Measurements from ENCODE around the gene CDC42BPA. TPM values are rescaled to one million over a fixed set of nuclear protein-coding genes. Genes with fewer than 3 reads are reported as not detected.
"Not testable (repeated sequence)": the region's sequence is repeated elsewhere in the genome, so short reads cannot be mapped to it uniquely, and the experiment has no call there.

The CDC42BPA gene
- polyA plus RNA-seq, 3 donors = 0.20 to 0.45 (median 0.39) TPM

- peaks cover 3 to 12% (median 7%) of the 10 kb centered on the region in 7 donors for H3K9me3 Mint-ChIP-seq
- intact Hi-C loops (cut with micrococcal nuclease) = no loop called here
These were observed 36.9 kb downstream of the CDC42BPA start for GRCh38 chr1:227281371-227281770.

DNA sequence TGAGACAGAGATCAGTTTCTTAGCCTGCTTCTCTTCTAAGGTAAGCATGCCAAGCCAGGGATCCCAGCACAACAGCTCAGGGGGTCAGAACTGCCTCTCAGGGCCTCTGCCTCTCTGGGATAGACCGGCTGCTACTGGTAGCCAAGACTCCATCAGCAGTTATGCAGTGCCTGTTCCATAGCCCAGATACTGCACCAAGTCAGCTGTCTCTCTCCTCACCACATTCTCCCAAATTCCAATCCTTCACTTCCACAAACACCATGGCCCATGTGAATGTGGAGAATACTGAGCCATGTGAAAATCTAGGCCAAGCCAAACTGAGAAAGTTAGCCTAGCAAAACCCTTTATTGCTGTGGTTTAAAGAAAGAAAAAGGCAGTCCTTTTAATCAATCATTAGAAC is 37.5 kb downstream of the CDC42BPA start:
- H3K27ac ChIP-seq (ENCODE audit: low read depth in 1 of 2, low read length in 2 of 2) = no peak overlapping the region
- H3K4me1 Mint-ChIP-seq = no peaks in the 10 kb centered on the region
- no peaks in the 10 kb centered on the region for H3K79me2 ChIP-seq (ENCODE audit: insufficient read depth, low read length)
- H3K9ac ChIP-seq (ENCODE audit: insufficient read depth, low read length, poor library complexity, severe bottlenecking) = no peak overlapping the region
- no peaks in the 10 kb centered on the region for H4K20me1 ChIP-seq (ENCODE audit: insufficient read depth, low read length)
- DNase-seq = no peak
- no peaks in the 10 kb centered on the region for H3K36me3 ChIP-seq (replicated peaks in 1 of 2; ENCODE audit: control insufficient read depth in 1 of 2, insufficient read depth in 2 of 2, low read length in 2 of 2)
- H3K9me3 ChIP-seq (replicated peaks in 1 of 2; ENCODE audit: control insufficient read depth in 1 of 2, insufficient read depth in 1 of 2, low read length in 2 of 2) = peaks cover 5 to 6% of the 10 kb centered on the region in 2 donors
- H3K4me3 Mint-ChIP-seq = no peak overlapping the region
- H3K4me3 ChIP-seq (replicated peaks in 1 of 3; ENCODE audit: low read depth in 2 of 3, low read length in 3 of 3) = no peak overlapping the region
- H3K4me1 ChIP-seq (ENCODE audit: control insufficient read depth in 1 of 2, insufficient read depth in 2 of 2, low read length in 2 of 2) = no peaks in the 10 kb centered on the region
- TF ChIP-seq CTCF (IDR thresholded peaks at IDR 0.05) = no peak
- H3K4me2 ChIP-seq (replicated peaks; ENCODE audit: extremely low read depth, low read length, poor library complexity, severe bottlenecking) = no peak overlapping the region
- H2AFZ ChIP-seq (ENCODE audit: insufficient read depth, low read depth, low read length, poor library complexity, severe bottlenecking) = no peak overlapping the region
- H3K27me3 Mint-ChIP-seq (ENCODE audit: low read depth in 3 of 3) = no peaks in the 10 kb centered on the region
- peaks cover 3 to 13% (median 9%) of the 10 kb centered on the region in 7 donors for H3K9me3 Mint-ChIP-seq
- no peaks in the 10 kb centered on the region for H3K36me3 Mint-ChIP-seq
- no peaks in the 10 kb centered on the region for H3K27me3 ChIP-seq (ENCODE audit: control insufficient read depth in 2 of 2, insufficient read depth in 2 of 2, low read length in 2 of 2)
- 100% methylated on average over 1 of the region's 1 CpG for WGBS (ENCODE audit: insufficient coverage)
- H3K27ac Mint-ChIP-seq = no peak overlapping the region
- intact Hi-C loops (cut with micrococcal nuclease) = no loop called here

More at GRCh38 chr1:227281371-227281770, 36.9 kb downstream of the CDC42BPA start:
- DNase-seq = no peak
- Histone ChIP-seq H3K36me3 (replicated peaks in 1 of 2; ENCODE audit: control insufficient read depth in 1 of 2, insufficient read depth in 2 of 2, low read length in 2 of 2) (no peaks in the 10 kb centered on the region), H3K27ac (ENCODE audit: low read depth in 1 of 2, low read length in 2 of 2) (no peak overlapping the region), H3K4me2 (replicated peaks; ENCODE audit: extremely low read depth, low read length, poor library complexity, severe bottlenecking) (no peak overlapping the region), H3K4me1 (ENCODE audit: control insufficient read depth in 1 of 2, insufficient read depth in 2 of 2, low read length in 2 of 2) (no peaks in the 10 kb centered on the region), H3K27me3 (ENCODE audit: control insufficient read depth in 2 of 2, insufficient read depth in 2 of 2, low read length in 2 of 2) (no peaks in the 10 kb centered on the region), H3K9me3 (replicated peaks in 1 of 2; ENCODE audit: control insufficient read depth in 1 of 2, insufficient read depth in 1 of 2, low read length in 2 of 2) (peaks cover 3 to 5% of the 10 kb centered on the region in 2 donors), H3K79me2 (ENCODE audit: insufficient read depth, low read length) (no peaks in the 10 kb centered on the region), H3K9ac (ENCODE audit: insufficient read depth, low read length, poor library complexity, severe bottlenecking) (no peak overlapping the region), H2AFZ (ENCODE audit: insufficient read depth, low read depth, low read length, poor library complexity, severe bottlenecking) (no peak overlapping the region), H4K20me1 (ENCODE audit: insufficient read depth, low read length) (no peaks in the 10 kb centered on the region), H3K4me3 (replicated peaks in 1 of 3; ENCODE audit: low read depth in 2 of 3, low read length in 3 of 3) (no peak overlapping the region)
- no peaks in the 10 kb centered on the region for H3K4me1 Mint-ChIP-seq
- no peaks in the 10 kb centered on the region for H3K36me3 Mint-ChIP-seq
- no peak overlapping the region for H3K4me3 Mint-ChIP-seq
- H3K27ac Mint-ChIP-seq = no peak overlapping the region
- WGBS (ENCODE audit: insufficient coverage) = 100% methylated on average over 1 of the region's 1 CpG
- no peak for TF ChIP-seq CTCF (IDR thresholded peaks at IDR 0.05)
- H3K27me3 Mint-ChIP-seq (ENCODE audit: low read depth in 3 of 3) = no peaks in the 10 kb centered on the region

DNA sequence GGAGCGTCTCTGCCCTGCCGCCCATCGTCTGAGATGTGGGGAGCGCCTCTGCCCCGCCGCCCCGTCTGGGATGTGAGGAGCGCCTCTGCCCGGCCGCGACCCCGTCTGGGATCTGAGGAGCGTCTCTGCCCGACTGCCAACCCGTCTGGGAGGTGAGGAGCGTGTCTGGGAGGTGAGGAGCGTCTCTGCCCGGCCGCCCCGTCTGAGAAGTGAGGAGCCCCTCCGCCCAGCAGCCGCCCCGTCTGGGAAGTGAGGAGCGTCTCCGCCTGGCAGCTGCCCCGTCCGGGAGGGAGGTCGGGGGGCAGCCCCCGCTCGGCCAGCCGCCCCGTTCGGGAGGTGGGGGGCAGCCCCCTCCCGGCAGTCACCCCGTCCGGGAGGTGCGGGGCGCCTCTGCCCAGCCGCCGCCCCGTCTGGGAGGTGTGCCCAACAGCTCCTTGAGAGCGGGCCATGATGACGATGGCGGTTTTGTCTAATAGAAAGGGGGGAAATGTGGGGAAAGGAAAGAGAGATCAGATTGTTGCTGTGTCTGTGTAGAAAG is 42.1 kb downstream of the CDC42BPA start:
- H4K20me1 ChIP-seq (ENCODE audit: insufficient read depth, low read length); H3K36me3 ChIP-seq (replicated peaks in 1 of 2; ENCODE audit: control insufficient read depth in 1 of 2, insufficient read depth in 2 of 2, low read length in 2 of 2); H3K27me3 ChIP-seq (ENCODE audit: control insufficient read depth in 2 of 2, insufficient read depth in 2 of 2, low read length in 2 of 2); intact Hi-C loops (cut with micrococcal nuclease); H3K79me2 ChIP-seq (ENCODE audit: insufficient read depth, low read length); H3K9me3 ChIP-seq (replicated peaks in 1 of 2; ENCODE audit: control insufficient read depth in 1 of 2, insufficient read depth in 1 of 2, low read length in 2 of 2); H2AFZ ChIP-seq (ENCODE audit: insufficient read depth, low read depth, low read length, poor library complexity, severe bottlenecking); H3K4me2 ChIP-seq (replicated peaks; ENCODE audit: extremely low read depth, low read length, poor library complexity, severe bottlenecking); H3K9ac ChIP-seq (ENCODE audit: insufficient read depth, low read length, poor library complexity, severe bottlenecking); H3K27ac Mint-ChIP-seq; DNase-seq; H3K27me3 Mint-ChIP-seq (ENCODE audit: low read depth in 3 of 3); H3K27ac ChIP-seq (ENCODE audit: low read depth in 1 of 2, low read length in 2 of 2); H3K36me3 Mint-ChIP-seq; H3K4me3 Mint-ChIP-seq; H3K4me3 ChIP-seq (replicated peaks in 1 of 3; ENCODE audit: low read depth in 2 of 3, low read length in 3 of 3); H3K4me1 ChIP-seq (ENCODE audit: control insufficient read depth in 1 of 2, insufficient read depth in 2 of 2, low read length in 2 of 2); H3K4me1 Mint-ChIP-seq: not testable (repeated sequence)
- H3K9me3 Mint-ChIP-seq = peaks cover 4 to 14% (median 9%) of the 10 kb centered on the region in 7 donors
- WGBS (ENCODE audit: insufficient coverage) = 78% methylated on average over 19 of the region's 44 CpGs
